ENCODE results near the gene NCLN.
"Not testable (repeated sequence)": the region's sequence is repeated elsewhere in the genome, so short reads cannot be mapped to it uniquely, and the experiment has no call there.

The NCLN gene, protein sequence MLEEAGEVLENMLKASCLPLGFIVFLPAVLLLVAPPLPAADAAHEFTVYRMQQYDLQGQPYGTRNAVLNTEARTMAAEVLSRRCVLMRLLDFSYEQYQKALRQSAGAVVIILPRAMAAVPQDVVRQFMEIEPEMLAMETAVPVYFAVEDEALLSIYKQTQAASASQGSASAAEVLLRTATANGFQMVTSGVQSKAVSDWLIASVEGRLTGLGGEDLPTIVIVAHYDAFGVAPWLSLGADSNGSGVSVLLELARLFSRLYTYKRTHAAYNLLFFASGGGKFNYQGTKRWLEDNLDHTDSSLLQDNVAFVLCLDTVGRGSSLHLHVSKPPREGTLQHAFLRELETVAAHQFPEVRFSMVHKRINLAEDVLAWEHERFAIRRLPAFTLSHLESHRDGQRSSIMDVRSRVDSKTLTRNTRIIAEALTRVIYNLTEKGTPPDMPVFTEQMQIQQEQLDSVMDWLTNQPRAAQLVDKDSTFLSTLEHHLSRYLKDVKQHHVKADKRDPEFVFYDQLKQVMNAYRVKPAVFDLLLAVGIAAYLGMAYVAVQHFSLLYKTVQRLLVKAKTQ

DNA sequence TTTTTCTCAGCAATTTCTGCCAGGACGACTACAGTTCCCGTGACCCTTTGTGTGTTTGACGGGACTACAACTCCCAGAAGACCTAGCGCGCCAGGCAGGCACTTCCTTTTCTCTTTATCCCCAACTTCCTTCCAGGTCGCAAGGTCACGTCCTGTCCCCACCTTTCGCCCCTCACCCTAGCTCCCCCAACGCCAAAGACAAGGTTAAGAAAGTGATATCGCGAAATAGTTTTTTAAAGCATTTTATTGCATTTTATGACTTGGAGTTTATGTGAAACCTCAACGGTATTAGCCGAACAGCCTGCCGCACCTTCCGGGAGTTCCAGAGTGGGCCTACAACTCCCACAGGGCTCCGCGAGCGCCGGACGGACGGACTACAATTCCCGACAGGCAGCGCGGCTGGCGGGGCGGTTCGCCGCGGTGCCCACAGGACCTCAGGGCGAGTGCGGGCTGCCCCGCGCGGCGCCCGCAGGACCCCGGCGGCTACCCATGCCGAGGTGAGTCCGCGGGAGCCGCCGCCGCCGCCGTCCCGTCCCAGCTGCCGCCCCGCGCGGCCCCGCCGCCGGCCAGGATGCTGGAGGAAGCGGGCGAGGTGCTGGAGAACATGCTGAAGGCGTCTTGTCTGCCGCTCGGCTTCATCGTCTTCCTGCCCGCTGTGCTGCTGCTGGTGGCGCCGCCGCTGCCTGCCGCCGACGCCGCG lies at the start of gene NCLN:
TSS of gene NCLN (plus strand) at position 470 of the 699 bp plus-strand sequence. CDS start at position 571, 101 bp downstream.
- DNase-seq, result peak; percentile 92

DNA sequence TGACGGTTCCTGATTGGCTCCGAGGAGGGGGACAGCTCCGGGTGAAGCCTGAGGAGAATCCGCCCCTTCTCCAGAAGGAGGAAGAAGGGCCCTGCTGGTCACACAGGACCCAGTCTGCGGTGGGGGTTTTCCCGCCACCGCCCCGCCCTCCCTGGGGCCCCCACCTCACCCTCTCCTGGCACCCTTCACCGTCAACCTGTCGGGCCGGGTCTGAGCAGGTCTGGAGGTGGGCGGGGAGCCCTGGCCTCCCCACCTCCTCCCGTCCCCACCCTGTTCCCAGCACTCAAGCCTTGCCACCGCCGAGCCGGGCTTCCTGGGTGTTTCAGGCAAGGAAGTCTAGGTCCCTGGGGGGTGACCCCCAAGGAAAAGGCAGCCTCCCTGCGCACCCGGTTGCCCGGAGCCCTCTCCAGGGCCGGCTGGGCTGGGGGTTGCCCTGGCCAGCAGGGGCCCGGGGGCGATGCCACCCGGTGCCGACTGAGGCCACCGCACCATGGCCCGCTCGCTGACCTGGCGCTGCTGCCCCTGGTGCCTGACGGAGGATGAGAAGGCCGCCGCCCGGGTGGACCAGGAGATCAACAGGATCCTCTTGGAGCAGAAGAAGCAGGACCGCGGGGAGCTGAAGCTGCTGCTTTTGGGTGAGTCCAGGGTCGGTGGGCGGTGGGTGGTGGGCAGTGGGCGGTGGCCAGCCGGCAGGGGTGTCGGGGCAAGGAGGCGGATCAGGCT lies 49.6 kb upstream of the NCLN start, which contains the start of gene GNA15:
TSS of gene GNA15 (plus strand) at position 73 of the 723 bp plus-strand sequence. CDS start at position 491, 418 bp downstream.
- no peak for DNase-seq

DNA sequence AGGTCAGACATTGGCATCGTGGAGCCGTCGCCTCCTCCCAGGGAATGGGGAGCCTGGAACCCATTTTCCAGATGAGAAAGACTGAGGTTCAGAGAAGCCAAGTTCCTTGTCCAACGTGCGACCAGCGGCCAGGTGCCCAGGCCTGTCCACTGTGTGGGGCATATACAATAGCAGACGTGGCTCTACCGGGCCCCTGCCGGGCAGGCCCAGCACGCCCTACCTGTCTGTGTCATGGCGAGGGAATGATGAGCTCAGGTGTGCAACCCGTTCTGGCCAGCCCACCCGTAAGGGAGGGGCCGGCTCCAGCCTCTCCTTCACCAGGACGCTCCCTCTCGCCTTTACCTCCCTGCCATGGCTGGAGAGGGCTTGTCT lies 49.1 kb upstream of the NCLN start:
- DNase-seq, result no peak

DNA sequence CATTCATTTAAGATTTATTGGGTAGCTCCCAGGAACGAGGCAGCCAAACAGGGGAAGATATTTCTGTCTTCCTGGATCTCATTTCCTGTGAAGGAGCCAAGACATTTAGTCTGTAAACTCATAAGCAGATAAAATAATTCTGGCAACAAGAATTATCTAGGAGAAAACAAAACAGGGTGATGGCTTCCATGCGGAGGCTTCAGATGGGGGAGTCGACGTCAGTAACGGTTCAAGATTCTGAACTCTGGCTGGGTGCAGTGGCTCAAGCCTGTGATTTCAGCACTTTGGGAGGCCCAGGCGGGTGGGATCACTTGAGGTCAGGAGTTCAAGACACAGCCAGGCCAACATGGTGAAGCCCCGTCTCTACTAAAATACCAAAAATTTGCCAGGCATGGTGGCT lies 48.6 kb upstream of the NCLN start:
- DNase-seq, result no peak

DNA sequence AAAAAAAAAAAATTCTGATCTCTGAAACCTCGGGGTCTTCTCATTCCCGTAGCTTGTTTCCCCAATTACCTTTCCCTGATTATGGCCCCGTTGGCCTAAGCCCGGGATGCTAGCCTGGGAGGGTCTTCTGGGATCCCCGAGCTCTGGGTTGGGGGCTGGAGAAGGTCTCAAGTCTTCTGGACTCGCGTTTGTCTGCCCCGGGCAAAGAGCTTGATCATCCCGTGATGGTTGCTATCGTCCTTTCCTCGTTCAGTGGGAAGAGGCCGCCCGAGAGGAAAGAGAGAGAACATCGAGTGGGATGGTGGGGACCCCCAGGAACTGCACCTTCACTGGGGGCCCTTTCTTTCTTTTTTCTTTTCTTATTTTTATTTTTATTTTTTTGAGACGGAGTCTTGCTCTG lies 47.5 kb upstream of the NCLN start:
- no peak for DNase-seq

DNA sequence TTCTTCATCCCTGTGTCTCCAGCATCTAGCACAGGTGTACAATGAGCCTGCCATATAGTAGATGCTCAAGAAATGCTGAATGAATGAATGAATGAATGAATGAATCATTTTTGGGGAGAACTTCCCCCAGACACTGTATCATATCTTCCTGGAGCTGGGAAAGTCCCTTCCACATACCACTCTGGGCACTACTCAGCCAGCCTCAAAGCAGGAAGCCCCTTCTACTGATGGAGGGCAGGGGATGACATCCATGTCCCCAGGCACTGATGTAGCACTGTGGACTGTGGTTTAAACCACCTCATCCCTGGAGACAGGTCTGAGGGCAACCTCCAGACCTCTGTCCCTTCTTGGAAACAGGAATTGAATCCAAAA lies 45.1 kb upstream of the NCLN start:
- no peak for DNase-seq

DNA sequence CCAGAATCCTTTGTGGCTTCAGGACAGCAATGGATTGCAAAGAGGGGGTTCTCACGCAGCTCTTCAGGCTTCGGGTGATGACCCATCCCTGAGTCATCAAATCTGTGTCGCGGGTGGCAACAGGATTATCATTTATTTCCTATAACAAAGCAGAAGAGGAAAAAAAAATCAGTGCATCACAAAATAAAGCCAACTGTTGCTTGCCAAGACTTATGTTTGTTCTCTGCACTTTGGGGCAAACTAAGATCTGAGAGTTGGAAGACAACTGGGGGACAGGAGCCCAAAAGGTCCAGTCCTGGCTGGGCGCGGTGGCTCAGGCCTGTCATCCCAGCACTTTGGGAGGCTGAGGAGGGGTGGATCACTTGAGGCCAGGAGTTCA lies 43.4 kb upstream of the NCLN start:
- no peak for DNase-seq

DNA sequence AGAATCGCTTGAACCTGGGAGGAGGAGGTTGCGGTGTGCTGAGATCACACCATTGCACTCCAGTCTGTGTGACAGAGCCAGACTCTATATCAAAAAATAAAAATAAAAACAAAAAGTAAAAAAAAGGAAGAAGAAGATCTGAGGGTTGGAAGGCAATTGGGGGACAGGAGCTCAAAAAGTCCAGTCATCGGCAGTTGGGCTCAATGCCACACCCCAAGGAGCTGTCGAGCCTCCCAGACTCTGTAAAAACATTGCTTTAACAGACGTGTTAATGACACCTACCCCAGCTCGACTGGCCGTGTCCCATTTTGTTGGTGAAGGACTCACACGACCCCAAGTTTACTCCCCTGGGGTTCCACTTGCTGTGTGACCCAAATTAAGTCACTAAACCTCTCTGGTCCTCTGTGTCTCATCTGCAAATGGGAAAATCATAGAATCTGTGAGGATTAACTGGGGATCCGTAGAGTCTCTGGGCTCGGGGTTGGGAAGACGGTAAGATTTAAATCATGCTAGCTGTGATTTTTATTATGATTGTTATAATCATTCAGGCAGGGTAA lies 42.9 kb upstream of the NCLN start:
- DNase-seq, result no peak

DNA sequence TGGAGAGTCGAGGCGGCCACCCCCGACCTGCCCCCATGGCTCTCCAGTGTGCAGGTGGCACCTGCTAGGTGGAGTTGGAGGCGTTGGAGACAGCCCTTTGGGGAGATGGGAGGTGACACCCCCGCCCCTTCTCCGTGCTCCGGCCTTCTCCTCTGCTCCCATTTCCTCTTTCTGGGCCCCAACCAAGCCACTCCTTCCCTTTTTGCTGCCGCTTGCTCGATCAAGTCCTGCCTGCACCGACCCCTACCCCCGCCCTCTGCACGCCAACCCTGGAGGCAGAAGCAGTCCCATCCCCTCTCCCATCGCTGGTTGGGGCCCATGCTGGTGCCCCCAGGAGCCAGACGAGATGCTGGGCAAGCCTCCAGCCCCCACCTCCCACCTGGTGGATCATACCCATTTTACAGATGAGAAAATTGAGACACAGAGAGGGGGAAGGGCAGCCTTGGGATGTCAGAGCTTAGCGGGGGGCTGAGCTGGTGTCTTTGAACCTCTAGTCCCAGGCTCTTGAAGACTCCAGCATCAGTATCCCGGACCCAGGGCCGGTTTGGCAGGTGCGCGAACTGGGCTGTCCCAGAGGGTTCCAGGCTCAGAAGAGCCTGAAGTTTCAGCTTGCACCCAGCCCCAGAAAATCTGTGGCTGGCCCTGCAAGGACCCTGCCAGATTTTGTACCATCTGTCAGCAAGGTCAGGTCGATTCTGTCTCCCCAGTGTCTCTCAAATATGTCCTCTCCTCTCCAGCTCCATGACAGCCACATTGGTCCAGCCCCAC lies 39.6 kb upstream of the NCLN start:
- no peak for DNase-seq

DNA sequence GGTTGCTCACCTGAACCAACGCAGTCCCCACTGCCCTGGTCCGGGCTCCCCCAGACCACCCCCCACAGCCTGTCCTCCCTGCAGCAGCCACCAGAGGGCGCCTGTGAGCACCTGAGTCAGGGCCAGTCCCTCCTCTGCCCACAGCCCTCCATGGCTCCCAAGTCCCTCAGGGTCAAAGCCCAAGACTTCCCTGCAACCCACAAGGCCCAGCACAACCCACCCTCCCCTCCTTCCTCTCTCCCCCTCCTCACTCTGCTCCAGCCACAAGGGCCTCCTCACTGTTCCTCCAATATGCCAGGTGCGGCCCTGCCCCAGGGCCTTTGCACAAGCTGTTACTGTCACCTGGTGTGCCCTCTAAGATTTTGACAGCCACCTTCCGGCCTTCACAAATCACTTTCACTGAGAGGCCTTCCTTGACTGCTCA lies 39.0 kb upstream of the NCLN start:
- DNase-seq, result no peak

DNA sequence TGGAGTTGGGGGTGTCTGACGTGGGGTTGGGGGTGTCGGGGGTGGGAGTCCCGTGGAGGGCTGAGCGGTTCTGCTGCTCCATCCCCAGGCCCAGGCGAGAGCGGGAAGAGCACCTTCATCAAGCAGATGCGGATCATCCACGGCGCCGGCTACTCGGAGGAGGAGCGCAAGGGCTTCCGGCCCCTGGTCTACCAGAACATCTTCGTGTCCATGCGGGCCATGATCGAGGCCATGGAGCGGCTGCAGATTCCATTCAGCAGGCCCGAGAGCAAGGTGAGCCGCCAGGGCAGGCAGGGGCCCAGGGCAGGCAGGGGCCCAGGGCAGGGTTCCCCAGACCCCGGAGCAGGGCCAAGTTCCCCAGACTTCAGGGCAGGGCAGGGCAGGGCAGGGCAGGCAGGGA lies 37.2 kb upstream of the NCLN start:
- no peak for DNase-seq

DNA sequence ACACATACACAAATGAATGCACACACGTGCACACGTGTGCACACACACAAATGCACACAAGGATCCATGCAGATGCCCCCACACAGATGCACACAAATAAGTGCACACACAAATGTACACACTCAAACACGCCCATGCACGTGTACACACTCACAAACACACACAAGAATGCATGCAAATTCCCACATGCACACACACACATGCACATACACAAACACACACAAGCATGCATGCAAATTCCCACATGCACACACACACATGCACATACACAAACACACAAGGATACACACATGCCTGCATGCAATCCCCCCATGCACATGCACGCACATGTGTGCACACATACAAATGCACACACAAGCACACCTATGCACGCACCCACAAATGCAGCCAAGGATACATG lies 36.6 kb upstream of the NCLN start:
- DNase-seq, result no peak

DNA sequence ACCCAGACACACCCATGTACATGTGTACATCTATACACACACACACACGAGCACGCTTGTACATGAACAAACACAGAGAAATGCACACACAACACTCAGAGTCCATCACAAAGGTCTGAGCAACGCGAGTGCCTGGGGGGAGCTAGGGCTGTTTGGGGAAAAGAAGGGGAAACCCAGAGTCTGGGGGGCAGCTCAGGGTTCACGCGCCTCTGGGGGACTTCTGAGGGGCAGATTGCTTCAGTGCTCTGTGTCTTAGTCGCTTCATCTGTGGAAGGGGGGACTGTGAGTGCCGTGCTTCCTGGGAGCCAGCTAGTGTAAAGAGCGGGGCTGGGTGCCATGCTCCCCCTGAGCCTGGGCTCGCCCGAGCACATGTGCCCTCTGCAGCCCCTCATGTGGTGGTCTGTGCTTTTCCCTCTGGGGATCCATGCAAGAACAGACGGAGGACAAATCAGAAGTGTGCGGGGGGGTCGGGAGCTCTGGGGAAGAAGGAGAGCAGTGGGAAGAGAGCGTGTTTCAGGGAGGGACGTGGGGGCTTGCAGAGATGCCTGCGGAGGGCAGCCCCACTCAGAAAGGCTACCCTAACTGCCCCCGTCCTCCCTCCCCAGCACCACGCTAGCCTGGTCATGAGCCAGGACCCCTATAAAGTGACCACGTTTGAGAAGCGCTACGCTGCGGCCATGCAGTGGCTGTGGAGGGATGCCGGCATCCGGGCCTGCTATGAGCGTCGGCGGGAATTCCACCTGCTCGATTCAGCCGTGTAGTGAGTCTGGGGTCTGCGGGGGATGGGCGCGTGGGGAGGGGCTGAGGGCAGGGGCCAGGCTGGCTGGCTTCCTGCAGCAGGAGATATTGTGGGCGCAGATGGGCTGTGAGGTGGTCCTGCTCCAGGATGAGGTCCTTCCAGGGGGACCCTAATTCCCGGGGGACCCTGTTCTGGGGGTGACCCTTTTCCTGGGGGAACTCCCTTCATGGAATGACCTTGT lies 35.9 kb upstream of the NCLN start:
- no peak for DNase-seq

DNA sequence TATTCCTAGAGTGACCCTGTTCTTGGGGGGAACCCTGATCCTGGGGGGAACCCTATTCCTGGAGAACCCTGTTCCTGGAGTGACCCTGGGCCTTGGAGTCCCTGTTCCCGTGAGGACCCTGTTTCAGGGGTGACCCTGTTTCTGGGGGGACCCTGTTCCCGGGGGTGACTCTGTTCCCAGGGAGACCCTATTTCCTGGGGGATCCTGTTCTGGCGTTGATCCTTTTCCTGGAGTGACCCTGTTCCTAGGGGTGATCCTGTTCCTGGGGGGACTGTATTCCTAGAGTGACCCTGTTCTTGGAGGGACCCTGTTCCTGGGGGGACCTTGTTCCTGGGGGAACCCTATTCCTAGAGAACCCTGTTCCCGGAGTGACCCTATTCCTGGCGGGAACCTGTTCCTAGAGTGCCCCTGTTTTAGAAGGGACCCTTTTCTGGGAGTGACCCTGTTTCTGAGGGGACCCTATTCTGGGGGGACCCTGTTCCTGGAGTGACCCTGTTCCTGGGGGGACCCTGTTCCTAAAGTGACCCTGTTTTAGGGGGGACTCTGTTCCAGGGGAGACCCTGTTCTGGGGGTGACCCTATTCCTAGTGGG lies 34.9 kb upstream of the NCLN start:
- DNase-seq, result no peak

DNA sequence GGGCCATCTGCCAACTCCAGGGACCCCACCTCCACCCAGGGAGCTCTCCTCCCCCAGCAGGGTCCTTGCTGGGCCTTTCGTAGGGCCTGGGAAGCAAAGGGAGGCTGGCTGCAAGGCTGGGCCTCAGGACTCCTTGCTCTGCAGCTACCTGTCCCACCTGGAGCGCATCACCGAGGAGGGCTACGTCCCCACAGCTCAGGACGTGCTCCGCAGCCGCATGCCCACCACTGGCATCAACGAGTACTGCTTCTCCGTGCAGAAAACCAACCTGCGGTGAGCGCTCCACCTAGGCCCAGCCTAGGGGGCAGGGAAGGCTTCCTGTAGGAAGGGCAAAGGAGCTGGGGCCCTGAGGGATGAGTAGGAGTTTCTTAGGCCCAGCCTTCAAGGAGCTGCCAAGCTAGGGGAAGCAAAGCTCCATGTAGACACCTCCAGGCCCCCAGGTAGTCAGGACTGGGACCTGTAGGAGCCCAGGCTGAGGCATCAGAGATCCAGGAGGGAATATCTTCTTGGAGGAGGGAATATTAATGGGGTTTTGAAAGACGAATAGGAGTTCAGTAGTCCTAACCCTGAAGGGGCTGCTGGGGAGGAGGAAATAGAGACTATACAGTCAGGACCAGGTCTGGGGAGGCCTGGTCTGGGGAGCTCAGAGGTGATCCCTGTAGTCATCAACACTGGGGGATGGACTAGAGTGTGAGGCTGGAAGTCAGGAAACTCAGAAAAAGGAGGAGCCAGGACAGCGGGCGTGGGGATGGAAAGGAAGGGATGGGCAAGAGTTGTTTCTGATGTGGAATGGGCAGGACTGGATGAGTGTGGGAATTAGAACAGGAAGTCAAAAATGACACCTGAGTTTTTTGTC lies 33.9 kb upstream of the NCLN start:
- no peak for DNase-seq

DNA sequence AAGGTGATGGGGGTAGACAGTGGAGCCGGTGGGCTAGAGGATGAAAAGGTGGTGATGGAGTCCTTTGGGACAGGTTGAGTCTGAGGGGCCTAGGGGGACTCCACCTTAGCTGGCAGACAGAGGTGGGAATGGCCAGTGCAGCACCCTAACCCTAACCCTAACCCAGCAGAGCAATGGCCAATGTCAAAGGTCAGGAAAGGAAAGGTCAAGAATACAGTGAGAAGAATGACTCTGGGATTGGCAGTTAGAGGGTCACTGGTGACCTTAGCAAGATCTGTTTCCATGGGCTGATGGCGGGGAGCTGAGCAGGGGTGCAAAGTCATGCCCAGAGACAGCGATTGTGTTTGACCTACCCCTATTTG lies 33.3 kb upstream of the NCLN start:
- no peak for DNase-seq

DNA sequence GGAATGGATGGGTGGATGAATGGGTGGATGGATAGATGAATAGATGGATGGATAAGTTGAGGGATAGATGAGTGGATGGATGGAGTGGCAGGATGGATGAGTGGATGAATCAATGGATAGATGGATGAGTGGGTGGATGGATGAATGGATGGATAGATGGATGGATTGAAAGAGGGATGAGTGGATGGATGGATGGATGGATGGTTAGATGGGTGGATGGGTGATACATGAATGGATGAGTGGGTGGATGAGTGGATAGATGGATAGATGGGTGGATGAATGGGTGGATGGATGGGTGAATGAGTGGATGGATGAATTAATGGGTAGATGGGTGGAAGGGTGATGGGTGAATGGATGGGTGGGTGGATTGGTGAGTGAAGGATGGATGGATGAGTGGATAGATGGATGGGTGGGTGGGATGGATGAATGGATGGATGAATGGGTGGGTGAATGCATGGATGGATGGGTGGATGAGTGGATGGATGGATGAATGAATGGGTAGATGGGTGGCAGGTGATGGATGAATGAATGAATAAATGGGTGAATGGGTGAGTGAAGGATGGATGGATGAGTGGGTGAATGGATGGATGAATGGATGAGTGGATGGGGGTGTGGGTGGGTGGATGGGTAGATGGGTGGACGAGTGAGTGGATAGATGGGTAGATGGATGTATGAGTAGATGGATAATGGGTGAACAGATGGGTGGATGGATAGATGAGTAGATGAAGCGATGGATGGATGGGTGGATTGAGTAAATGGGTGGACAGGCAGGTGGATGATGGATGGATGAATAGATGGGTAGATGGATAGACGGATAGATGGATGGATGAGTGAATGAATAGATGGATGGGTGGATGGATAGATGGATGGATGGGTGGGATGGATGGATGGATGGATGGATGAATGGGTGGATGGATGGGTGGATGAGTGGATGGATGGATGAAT lies 32.2 kb upstream of the NCLN start:
- DNase-seq, result no peak

DNA sequence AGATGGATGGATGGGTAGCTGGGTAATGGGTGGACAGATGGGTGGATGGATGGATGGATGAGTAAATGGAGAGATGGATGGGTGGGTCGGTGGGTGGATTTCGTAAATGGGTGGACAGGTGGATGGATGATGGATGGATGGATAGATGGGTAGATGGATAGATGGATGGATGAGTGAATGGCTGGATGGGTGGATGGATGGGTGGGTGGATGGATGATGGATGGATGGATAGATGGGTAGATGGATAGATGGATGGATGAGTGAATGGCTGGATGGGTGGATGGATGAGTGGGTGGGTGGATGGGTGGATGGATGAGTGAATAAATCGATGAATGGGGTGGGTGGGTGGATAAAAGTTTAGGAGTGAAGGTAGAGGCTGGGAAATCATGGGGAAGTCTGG lies 31.3 kb upstream of the NCLN start:
- not testable (repeated sequence) for DNase-seq
